Measurements from ENCODE around the gene TNP1.

- TF ChIP-seq, protein P1, sequence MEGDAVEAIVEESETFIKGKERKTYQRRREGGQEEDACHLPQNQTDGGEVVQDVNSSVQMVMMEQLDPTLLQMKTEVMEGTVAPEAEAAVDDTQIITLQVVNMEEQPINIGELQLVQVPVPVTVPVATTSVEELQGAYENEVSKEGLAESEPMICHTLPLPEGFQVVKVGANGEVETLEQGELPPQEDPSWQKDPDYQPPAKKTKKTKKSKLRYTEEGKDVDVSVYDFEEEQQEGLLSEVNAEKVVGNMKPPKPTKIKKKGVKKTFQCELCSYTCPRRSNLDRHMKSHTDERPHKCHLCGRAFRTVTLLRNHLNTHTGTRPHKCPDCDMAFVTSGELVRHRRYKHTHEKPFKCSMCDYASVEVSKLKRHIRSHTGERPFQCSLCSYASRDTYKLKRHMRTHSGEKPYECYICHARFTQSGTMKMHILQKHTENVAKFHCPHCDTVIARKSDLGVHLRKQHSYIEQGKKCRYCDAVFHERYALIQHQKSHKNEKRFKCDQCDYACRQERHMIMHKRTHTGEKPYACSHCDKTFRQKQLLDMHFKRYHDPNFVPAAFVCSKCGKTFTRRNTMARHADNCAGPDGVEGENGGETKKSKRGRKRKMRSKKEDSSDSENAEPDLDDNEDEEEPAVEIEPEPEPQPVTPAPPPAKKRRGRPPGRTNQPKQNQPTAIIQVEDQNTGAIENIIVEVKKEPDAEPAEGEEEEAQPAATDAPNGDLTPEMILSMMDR (IDR thresholded peaks at IDR 0.05), result no peak
- no peak for TF ChIP-seq POLR2A (IDR thresholded peaks at IDR 0.05)
Observed at GRCh38 chr2:216881411-216881810, 21.5 kb upstream of the TNP1 start.

All from ovary (tissue), 3 donors.